ENCODE results near the gene SND1.

The SND1 gene

GRCh38 chr7:127892488-127893314 lies 240.7 kb downstream of the SND1 start:
- CTCF ChIA-PET: no interaction called here
- POLR2A ChIA-PET: no interaction called here
- TF ChIP-seq FOXK2 (IDR thresholded peaks at IDR 0.05) (no peak), HDGF (IDR thresholded peaks at IDR 0.05; ENCODE audit: borderline replicate concordance) (no peak), SP1 (IDR thresholded peaks at IDR 0.05) (no peak), PKNOX1 (IDR thresholded peaks at IDR 0.05) (no peak), ZNF384 (IDR thresholded peaks at IDR 0.05) (no peak), FOXM1 (IDR thresholded peaks at IDR 0.05; ENCODE audit: borderline replicate concordance) (no peak), TARDBP (IDR thresholded peaks at IDR 0.05) (no peak), BHLHE40 (IDR thresholded peaks at IDR 0.05; ENCODE audit: borderline replicate concordance) (no peak), ELF4 (IDR thresholded peaks at IDR 0.05) (no peak), FOXA1 (IDR thresholded peaks at IDR 0.05) (no peak), SUZ12 (IDR thresholded peaks at IDR 0.05) (no peak), ARNT (IDR thresholded peaks at IDR 0.05) (no peak), L3MBTL2 (conservative IDR thresholded peaks at IDR 0.05) (no peak)
- DNase-seq (ENCODE audit: extremely low spot score): no peak

GRCh38 chr7:127893547-127893946 lies 241.6 kb downstream of the SND1 start:
- no peak for TF ChIP-seq L3MBTL2 (conservative IDR thresholded peaks at IDR 0.05)
- TF ChIP-seq SP1 (IDR thresholded peaks at IDR 0.05): no peak
- TF ChIP-seq PKNOX1 (IDR thresholded peaks at IDR 0.05): no peak
- TF ChIP-seq ZNF384 (IDR thresholded peaks at IDR 0.05): no peak
- TF ChIP-seq BHLHE40 (IDR thresholded peaks at IDR 0.05; ENCODE audit: borderline replicate concordance): no peak
- TF ChIP-seq ELF4 (IDR thresholded peaks at IDR 0.05): no peak
- TF ChIP-seq NFRKB (IDR thresholded peaks at IDR 0.05): no peak
- no peak for TF ChIP-seq FOXA1 (IDR thresholded peaks at IDR 0.05)
- no peak for DNase-seq (ENCODE audit: extremely low spot score)
- CTCF ChIA-PET: no interaction called here
- POLR2A ChIA-PET: no interaction called here

DNA sequence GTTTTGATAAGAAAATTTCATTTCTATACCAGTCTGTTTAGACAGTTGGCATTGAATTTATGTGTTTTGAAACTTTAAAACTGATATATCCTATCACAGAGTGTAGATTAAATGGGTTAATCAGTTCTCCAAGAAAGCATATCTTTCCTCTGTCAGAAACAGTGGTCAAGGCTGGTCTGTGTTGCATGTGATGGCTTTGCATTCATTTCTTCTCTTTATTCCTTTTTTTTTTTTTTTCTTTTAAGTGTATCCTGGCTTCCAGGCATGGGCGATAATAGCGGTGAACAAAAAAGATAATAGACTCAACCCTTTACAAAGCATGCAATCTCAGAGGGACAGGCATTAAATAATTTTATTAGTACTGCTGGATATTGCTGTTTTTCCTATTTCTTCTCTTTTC lies 242.6 kb downstream of the SND1 start:
- ChIA-PET CTCF (interaction anchor here (1.0 kb wide), 1 partner anchor 305 kb away, joined by 3 read pairs; no protein-coding TSS in a partner anchor), POLR2A (interaction anchor here (1.4 kb wide), 1 partner anchor 11 kb away, joined by 6 read pairs; no protein-coding TSS in a partner anchor)
- no peak for DNase-seq (ENCODE audit: extremely low spot score)
- TF ChIP-seq CTBP1 (IDR thresholded peaks at IDR 0.05; ENCODE audit: borderline replicate concordance): no peak
- no peak for TF ChIP-seq TARDBP (IDR thresholded peaks at IDR 0.05)
- TF ChIP-seq ELF4 (IDR thresholded peaks at IDR 0.05): no peak
- TF ChIP-seq PKNOX1 (IDR thresholded peaks at IDR 0.05): no peak
- no peak for TF ChIP-seq HDGF (IDR thresholded peaks at IDR 0.05; ENCODE audit: borderline replicate concordance)
- TF ChIP-seq FOXA1 (IDR thresholded peaks at IDR 0.05): no peak
- no peak for TF ChIP-seq BHLHE40 (IDR thresholded peaks at IDR 0.05; ENCODE audit: borderline replicate concordance)

DNA sequence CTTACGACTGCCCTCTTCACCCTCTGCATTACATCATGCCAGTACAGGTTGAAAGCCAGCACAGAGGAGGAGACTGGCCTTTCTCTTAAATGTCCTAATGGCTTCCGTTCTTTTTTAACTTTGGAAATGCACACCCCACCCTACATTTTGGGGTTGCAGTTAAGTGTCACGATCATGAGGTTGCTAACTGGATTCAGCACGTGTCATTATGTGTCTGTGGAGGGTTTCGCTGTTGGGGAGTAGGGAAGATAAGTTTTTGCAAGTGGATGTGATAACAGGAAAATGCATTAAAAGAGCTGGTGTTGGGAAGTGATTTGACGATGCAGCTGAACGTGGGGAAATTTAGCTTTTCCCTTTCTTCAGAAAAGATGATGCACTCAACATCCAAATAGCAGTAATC lies 243.4 kb downstream of the SND1 start:
- POLR2A ChIA-PET: interaction anchor here (1.4 kb wide), 1 partner anchor 11 kb away, joined by 6 read pairs; no protein-coding TSS in a partner anchor
- CTCF ChIA-PET: interaction anchor here (1.0 kb wide), 1 partner anchor 306 kb away, joined by 3 read pairs; no protein-coding TSS in a partner anchor
- no peak for TF ChIP-seq FOXK2 (IDR thresholded peaks at IDR 0.05)
- no peak for TF ChIP-seq FOXA1 (IDR thresholded peaks at IDR 0.05)
- TF ChIP-seq ZNF384 (IDR thresholded peaks at IDR 0.05): no peak
- no peak for TF ChIP-seq HDGF (IDR thresholded peaks at IDR 0.05; ENCODE audit: borderline replicate concordance)
- no peak for TF ChIP-seq FOXM1 (IDR thresholded peaks at IDR 0.05; ENCODE audit: borderline replicate concordance)
- TF ChIP-seq CTBP1 (IDR thresholded peaks at IDR 0.05; ENCODE audit: borderline replicate concordance): no peak
- TF ChIP-seq L3MBTL2 (conservative IDR thresholded peaks at IDR 0.05): no peak
- TF ChIP-seq NFRKB (IDR thresholded peaks at IDR 0.05): no peak
- no peak for TF ChIP-seq SUZ12 (IDR thresholded peaks at IDR 0.05)
- no peak for TF ChIP-seq ARNT (IDR thresholded peaks at IDR 0.05)
- no peak for TF ChIP-seq LEF1 (IDR thresholded peaks at IDR 0.05; ENCODE audit: borderline replicate concordance)
- no peak for TF ChIP-seq BHLHE40 (IDR thresholded peaks at IDR 0.05; ENCODE audit: borderline replicate concordance)
- no peak for TF ChIP-seq TARDBP (IDR thresholded peaks at IDR 0.05)
- TF ChIP-seq ELF4 (IDR thresholded peaks at IDR 0.05): no peak
- no peak for TF ChIP-seq PKNOX1 (IDR thresholded peaks at IDR 0.05)
- TF ChIP-seq SP1 (IDR thresholded peaks at IDR 0.05): no peak
- no peak for DNase-seq (ENCODE audit: extremely low spot score)

DNA sequence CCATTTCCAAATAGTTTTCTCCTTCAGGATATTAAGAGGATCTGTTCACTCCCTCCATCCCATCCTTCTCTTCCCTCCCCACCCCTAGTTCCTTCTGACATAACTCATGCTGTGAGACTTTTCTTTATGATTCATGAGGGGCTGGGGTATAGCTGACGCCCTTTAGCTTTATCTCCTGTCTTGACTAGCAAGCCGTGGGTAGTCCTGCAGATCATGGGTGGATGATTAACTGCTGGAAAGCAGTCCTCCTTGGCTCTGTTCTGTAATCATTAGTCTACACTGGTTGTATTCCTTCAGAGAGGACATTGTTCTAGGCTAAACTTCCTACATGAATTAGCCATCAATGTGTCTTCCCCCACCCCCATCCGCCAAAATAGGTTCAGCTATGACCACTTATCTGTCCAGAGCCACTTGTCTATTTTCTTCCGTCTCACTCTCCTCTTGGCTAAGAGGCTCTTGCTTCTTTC lies 243.9 kb downstream of the SND1 start:
- CTCF ChIA-PET: interaction anchor here (1.0 kb wide), 1 partner anchor 307 kb away, joined by 3 read pairs; no protein-coding TSS in a partner anchor
- TF ChIP-seq HDGF (IDR thresholded peaks at IDR 0.05; ENCODE audit: borderline replicate concordance): no peak
- no peak for TF ChIP-seq FOXK2 (IDR thresholded peaks at IDR 0.05)
- TF ChIP-seq ZNF384 (IDR thresholded peaks at IDR 0.05): no peak
- TF ChIP-seq ELF4 (IDR thresholded peaks at IDR 0.05): no peak
- TF ChIP-seq FOXA1 (IDR thresholded peaks at IDR 0.05): no peak
- no peak for TF ChIP-seq SUZ12 (IDR thresholded peaks at IDR 0.05)
- TF ChIP-seq TARDBP (IDR thresholded peaks at IDR 0.05): no peak
- no peak for TF ChIP-seq BHLHE40 (IDR thresholded peaks at IDR 0.05; ENCODE audit: borderline replicate concordance)
- TF ChIP-seq CTBP1 (IDR thresholded peaks at IDR 0.05; ENCODE audit: borderline replicate concordance): no peak
- no peak for TF ChIP-seq PKNOX1 (IDR thresholded peaks at IDR 0.05)
- no peak for TF ChIP-seq NFRKB (IDR thresholded peaks at IDR 0.05)
- TF ChIP-seq ARNT (IDR thresholded peaks at IDR 0.05): no peak
- TF ChIP-seq SP1 (IDR thresholded peaks at IDR 0.05): no peak
- no peak for TF ChIP-seq FOXM1 (IDR thresholded peaks at IDR 0.05; ENCODE audit: borderline replicate concordance)
- no peak for TF ChIP-seq L3MBTL2 (conservative IDR thresholded peaks at IDR 0.05)
- no peak for TF ChIP-seq LEF1 (IDR thresholded peaks at IDR 0.05; ENCODE audit: borderline replicate concordance)
- no peak for DNase-seq (ENCODE audit: extremely low spot score)
- POLR2A ChIA-PET: interaction anchor here (1.4 kb wide), 1 partner anchor 10 kb away, joined by 6 read pairs; no protein-coding TSS in a partner anchor
